Nephron progenitor cell (in vitro differentiated cells): ENCODE measurements around the gene SPPL3.
"Not testable (repeated sequence)": the region's sequence is repeated elsewhere in the genome, so short reads cannot be mapped to it uniquely, and the experiment has no call there.

Source experiments
- DNase-seq: peaks from one replicate; pipeline ENCODE4 v3.0.0; 2021
- H3K27ac Mint-ChIP-seq: 2 replicates; pipeline ENCODE4 v1.8.0; 2021; ENCODE audit warnings: mild to moderate bottlenecking, moderate library complexity, mixed read lengths
- H3K27me3 Mint-ChIP-seq: 2 replicates; pipeline ENCODE4 v1.8.0; 2021; ENCODE audit warnings: mild to moderate bottlenecking, low read depth, mixed read lengths; ENCODE audit not compliant: poor library complexity
- H3K36me3 Mint-ChIP-seq: 2 replicates; pipeline ENCODE4 v1.8.0; 2021; ENCODE audit warnings: low read depth, mixed read lengths
- H3K4me1 Mint-ChIP-seq: 2 replicates; pipeline ENCODE4 v1.8.0; 2021; ENCODE audit warnings: mixed read lengths
- H3K4me3 Mint-ChIP-seq: 2 replicates; pipeline ENCODE4 v1.8.0; 2021; ENCODE audit warnings: mild to moderate bottlenecking, moderate library complexity, mixed read lengths
- H3K9me3 Mint-ChIP-seq: 2 replicates; pipeline ENCODE4 v1.8.0; 2021; ENCODE audit warnings: mild to moderate bottlenecking, moderate library complexity, mixed read lengths
- CTCF ChIP-seq: fragments of 200-600 bp; sonication (generic); IDR thresholded peaks from 2 replicates; pipeline ENCODE4 v1.5.0; 2021; ENCODE audit warnings: antibody characterized with exemption

The SPPL3 gene

GRCh38 chr12:120737557-120738251 is 166.5 kb downstream of the SPPL3 start:
- peak; percentile 38 for DNase-seq
- no peaks in the 10 kb centered on the region for H3K27me3 Mint-ChIP-seq
- no peak overlapping the region for H3K27ac Mint-ChIP-seq
- no peak overlapping the region for H3K4me3 Mint-ChIP-seq
- no peaks in the 10 kb centered on the region for H3K4me1 Mint-ChIP-seq
- peak; percentile 35 for TF ChIP-seq CTCF
- H3K9me3 Mint-ChIP-seq = peaks cover 13% of the 10 kb centered on the region
- H3K36me3 Mint-ChIP-seq = peaks cover 13% of the 10 kb centered on the region

GRCh38 chr12:120736404-120737331 is 167.5 kb downstream of the SPPL3 start:
- H3K36me3 Mint-ChIP-seq = peaks cover 17% of the 10 kb centered on the region
- H3K4me1 Mint-ChIP-seq = no peaks in the 10 kb centered on the region
- no peaks in the 10 kb centered on the region for H3K27me3 Mint-ChIP-seq
- peak overlapping the region; percentile 90 for H3K27ac Mint-ChIP-seq
- no peak overlapping the region for H3K4me3 Mint-ChIP-seq
- no peak for DNase-seq
- TF ChIP-seq CTCF = no peak
- peaks cover 13% of the 10 kb centered on the region for H3K9me3 Mint-ChIP-seq

- Mint-ChIP-seq H3K27me3 (no peaks in the 10 kb centered on the region), H3K36me3 (peaks cover 25% of the 10 kb centered on the region)
- TF ChIP-seq CTCF = no peak
These were observed 169.0 kb downstream of the SPPL3 start for GRCh38 chr12:120735181-120735580.

GRCh38 chr12:120734210-120734609 is 169.9 kb downstream of the SPPL3 start:
- TF ChIP-seq CTCF = no peak
- Mint-ChIP-seq H3K27ac (no peak overlapping the region), H3K4me3 (no peak overlapping the region), H3K36me3 (peaks cover 34% of the 10 kb centered on the region), H3K27me3 (no peaks in the 10 kb centered on the region), H3K4me1 (no peaks in the 10 kb centered on the region), H3K9me3 (peaks cover 17% of the 10 kb centered on the region)
- DNase-seq = no peak

More at GRCh38 chr12:120735181-120735580, 169.0 kb downstream of the SPPL3 start:
- H3K4me3 Mint-ChIP-seq = no peak overlapping the region
- no peak overlapping the region for H3K27ac Mint-ChIP-seq
- H3K9me3 Mint-ChIP-seq = peaks cover 17% of the 10 kb centered on the region
- no peak for DNase-seq
- H3K4me1 Mint-ChIP-seq = no peaks in the 10 kb centered on the region

GRCh38 chr12:120733574-120733973 is 170.6 kb downstream of the SPPL3 start:
- Mint-ChIP-seq H3K36me3 (peaks cover 34% of the 10 kb centered on the region), H3K9me3 (peaks cover 17% of the 10 kb centered on the region), H3K4me3 (no peak overlapping the region), H3K4me1 (no peaks in the 10 kb centered on the region), H3K27ac (no peak overlapping the region), H3K27me3 (no peaks in the 10 kb centered on the region)
- no peak for DNase-seq
- TF ChIP-seq CTCF = no peak

- Mint-ChIP-seq H3K36me3 (peaks cover 38% of the 10 kb centered on the region), H3K9me3 (peaks cover 17% of the 10 kb centered on the region)
- DNase-seq, H3K27ac Mint-ChIP-seq, H3K4me1 Mint-ChIP-seq, H3K27me3 Mint-ChIP-seq, H3K4me3 Mint-ChIP-seq: not testable (repeated sequence)
These were observed 172.0 kb downstream of the SPPL3 start for GRCh38 chr12:120732198-120732597.
